HL-60 (cell line): ENCODE measurements around the gene SREK1IP1.

Source experiments
- SPI1 ChIP-seq: IDR thresholded peaks from 2 replicates; pipeline ENCODE4 v1.6.1; 2012; ENCODE audit warnings: low read depth, mild to moderate bottlenecking, borderline replicate concordance
- TF ChIP-seq, protein P1 (sequence below): IDR thresholded peaks from one replicate; pipeline ENCODE4 v1.5.1; 2011; ENCODE audit warnings: low read length, control low read depth, inconsistent platforms; ENCODE audit not compliant: insufficient read depth
- TF ChIP-seq, protein P2 (sequence below): IDR thresholded peaks from 2 replicates; pipeline ENCODE4 v1.6.1; 2012; ENCODE audit warnings: low read depth; ENCODE audit not compliant: insufficient replicate concordance

DNA sequence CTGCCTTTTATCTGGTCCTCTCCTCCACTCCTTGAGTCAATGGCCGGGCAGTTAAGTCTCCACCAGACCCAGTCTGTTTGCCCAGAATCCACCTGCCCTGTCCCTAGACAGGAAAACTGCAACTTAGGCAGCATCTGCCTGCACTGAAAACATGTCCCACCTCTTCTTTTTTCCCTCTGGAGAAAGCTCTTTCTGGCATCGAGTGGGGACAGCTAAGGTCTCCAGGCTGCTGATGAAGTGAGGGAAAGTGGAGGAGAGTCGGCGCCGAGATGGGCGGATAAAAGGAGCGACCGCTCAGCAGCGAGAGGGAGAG lies 78.4 kb downstream of the SREK1IP1 start:
- TF ChIP-seq, protein P1, sequence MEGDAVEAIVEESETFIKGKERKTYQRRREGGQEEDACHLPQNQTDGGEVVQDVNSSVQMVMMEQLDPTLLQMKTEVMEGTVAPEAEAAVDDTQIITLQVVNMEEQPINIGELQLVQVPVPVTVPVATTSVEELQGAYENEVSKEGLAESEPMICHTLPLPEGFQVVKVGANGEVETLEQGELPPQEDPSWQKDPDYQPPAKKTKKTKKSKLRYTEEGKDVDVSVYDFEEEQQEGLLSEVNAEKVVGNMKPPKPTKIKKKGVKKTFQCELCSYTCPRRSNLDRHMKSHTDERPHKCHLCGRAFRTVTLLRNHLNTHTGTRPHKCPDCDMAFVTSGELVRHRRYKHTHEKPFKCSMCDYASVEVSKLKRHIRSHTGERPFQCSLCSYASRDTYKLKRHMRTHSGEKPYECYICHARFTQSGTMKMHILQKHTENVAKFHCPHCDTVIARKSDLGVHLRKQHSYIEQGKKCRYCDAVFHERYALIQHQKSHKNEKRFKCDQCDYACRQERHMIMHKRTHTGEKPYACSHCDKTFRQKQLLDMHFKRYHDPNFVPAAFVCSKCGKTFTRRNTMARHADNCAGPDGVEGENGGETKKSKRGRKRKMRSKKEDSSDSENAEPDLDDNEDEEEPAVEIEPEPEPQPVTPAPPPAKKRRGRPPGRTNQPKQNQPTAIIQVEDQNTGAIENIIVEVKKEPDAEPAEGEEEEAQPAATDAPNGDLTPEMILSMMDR, result no peak
- TF ChIP-seq, protein P2, sequence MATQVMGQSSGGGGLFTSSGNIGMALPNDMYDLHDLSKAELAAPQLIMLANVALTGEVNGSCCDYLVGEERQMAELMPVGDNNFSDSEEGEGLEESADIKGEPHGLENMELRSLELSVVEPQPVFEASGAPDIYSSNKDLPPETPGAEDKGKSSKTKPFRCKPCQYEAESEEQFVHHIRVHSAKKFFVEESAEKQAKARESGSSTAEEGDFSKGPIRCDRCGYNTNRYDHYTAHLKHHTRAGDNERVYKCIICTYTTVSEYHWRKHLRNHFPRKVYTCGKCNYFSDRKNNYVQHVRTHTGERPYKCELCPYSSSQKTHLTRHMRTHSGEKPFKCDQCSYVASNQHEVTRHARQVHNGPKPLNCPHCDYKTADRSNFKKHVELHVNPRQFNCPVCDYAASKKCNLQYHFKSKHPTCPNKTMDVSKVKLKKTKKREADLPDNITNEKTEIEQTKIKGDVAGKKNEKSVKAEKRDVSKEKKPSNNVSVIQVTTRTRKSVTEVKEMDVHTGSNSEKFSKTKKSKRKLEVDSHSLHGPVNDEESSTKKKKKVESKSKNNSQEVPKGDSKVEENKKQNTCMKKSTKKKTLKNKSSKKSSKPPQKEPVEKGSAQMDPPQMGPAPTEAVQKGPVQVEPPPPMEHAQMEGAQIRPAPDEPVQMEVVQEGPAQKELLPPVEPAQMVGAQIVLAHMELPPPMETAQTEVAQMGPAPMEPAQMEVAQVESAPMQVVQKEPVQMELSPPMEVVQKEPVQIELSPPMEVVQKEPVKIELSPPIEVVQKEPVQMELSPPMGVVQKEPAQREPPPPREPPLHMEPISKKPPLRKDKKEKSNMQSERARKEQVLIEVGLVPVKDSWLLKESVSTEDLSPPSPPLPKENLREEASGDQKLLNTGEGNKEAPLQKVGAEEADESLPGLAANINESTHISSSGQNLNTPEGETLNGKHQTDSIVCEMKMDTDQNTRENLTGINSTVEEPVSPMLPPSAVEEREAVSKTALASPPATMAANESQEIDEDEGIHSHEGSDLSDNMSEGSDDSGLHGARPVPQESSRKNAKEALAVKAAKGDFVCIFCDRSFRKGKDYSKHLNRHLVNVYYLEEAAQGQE, result no peak
- no peak for TF ChIP-seq SPI1
